ENCODE results near the gene FAM20C.

The FAM20C gene

DNA sequence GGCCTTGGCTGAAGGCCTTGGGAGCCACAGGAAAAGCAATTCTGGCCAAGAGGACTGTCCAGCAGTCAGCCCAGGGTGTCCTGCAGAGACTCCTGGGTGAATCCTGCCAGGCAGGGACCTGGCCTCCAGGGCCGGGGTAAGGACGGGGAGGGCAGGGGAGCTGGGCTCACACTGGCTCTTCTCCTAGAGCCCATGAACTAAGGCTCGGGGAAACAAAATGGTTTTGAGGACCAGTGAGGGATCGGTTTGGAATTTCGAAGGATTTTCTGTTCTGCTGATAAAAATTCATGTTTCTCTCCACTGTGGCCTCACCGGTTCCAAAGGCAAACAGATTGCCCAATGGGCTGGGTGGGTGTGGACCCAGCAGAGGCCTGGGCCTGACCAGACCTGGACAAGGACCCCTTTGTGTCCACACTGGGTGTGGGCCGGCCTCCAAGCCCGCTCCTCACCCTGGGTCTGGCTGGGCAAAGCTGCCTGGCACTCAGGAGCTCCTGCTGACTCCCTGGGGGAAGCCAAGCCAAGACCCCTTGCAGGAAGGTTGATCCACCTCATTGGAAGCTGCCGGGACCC, 27.3 kb downstream of the FAM20C start:
- no peak overlapping the region for H3K27ac ChIP-seq
- DNase-seq (ENCODE audit: low read depth, low spot score): no peak

DNA sequence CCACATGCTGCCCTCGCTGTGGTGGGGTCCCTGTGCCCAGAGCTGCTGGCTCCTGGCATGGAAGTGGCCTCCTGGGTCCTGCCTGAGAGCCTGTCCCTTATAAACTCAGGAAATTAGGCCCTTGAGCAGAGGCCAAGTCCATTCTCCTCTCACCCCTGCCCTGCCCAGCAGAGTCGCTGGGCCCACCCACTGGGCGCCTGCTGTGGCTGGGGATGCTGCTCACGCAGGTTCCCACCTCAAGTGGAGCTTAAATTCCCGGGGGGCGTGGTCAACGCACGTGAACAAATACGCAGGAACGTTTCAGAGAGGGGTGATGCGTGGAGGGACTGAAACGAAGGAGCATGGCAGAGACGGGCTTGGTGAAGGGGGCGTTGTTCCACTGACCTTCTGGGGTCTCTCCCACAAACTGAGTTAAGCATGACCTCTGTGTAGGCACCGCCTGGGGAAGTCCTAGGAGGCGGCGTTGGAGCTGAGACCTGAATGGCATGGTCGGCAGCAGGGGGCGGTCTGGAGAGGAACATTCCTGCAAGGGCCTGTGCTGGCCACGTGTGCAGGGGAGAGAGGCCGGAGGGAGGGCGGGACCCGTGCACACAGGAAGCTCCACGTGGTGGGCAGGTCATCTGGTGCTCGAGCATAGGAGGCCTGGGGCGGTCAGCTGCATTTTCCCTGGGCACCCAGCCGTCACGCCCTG, 27.9 kb downstream of the FAM20C start:
- DNase-seq (ENCODE audit: low read depth, low spot score): no peak
- no peak overlapping the region for H3K27ac ChIP-seq

DNA sequence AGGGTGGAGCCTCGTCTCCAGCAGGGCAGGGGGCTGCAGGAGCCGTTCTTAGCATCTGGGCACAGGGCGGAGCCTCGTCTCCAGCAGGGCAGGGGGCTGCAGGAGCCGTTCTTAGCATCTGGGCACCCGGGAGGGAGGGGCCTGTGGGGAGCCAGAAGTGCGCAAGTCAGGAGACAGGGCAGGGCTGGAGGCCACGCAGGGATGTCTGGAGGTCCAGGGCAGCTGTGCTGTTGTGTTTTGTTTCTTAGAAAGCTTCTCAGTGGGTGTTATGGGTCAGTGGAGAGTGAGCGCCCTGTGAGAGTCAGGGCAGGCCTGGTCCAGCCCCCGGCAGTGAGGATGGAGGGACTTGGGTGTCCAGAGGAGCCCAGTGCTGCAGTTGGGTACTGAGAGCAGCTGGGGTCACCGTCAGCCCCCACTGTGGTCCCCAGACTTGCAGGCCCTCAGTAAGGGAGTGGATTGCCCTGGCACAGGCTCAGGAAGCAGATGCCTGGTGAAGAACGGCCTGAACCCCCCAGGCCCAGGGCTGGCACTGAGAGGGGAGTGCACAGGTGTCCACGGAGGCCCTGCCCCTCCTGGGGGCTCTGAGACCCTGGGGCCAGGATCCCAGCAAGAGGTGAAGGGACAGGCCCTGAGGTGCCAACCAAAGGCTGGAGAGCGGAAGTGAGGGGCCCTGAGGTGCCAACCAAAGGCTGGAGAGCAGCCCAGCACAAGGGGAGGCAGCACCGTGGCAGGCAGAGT, 29.8 kb downstream of the FAM20C start:
- H3K27ac ChIP-seq: no peak overlapping the region
- DNase-seq (ENCODE audit: low read depth, low spot score): no peak

DNA sequence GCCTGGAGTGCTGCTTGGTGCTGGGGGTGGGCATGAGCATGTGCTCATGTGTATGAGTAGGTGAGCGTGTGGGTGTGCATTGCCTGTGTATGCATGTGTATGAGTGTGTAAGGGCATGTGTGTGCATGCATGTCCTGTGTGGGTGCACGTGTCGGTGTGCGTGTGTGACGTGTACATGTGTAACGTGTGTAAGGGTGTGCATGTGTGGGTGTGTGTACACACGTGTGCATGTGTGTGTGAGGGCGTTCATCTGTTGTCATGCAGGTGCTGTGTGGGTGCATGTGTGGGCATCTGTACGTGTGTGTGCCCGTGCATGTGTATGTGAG, 30.3 kb downstream of the FAM20C start:
- no peak overlapping the region for H3K27ac ChIP-seq
- DNase-seq (ENCODE audit: low read depth, low spot score): no peak

- H3K27ac ChIP-seq: no peak overlapping the region
- DNase-seq (ENCODE audit: low read depth, low spot score): no peak
Measured at GRCh38 chr7:223118-223800, 30.9 kb downstream of the FAM20C start.

GRCh38 chr7:223861-224260, 31.5 kb downstream of the FAM20C start:
- no peak overlapping the region for H3K27ac ChIP-seq
- DNase-seq (ENCODE audit: low read depth, low spot score): no peak

DNA sequence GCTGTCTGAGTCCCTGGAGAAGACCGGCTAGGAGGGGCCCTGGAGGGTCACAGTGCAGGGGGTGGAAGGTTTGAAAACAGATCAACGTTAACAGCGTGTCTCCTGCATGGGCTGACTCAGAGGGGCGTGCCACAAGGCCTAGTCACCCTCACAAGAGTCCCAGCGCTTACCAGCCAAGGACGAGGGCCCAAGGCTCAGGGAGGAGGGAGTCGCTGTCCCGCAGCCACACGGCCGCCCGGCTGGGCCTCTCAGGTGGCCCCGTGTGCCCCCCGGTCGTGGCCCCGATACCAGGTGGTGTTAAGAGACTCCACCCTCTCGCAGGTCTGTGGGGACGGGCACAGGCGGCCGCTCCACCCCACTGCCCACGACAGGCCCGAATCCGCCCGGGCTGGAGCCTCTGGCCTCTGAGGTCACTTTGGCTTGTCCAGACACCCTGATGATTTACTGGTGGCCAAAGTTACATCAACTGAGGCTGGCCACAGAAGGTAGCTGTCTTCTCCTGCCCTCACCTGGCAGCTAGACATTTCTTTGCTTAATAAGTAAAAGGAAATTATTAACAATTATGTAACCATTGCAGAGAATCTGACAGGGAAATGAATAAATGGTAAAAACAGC, 34.0 kb downstream of the FAM20C start:
- no peak for DNase-seq (ENCODE audit: low read depth, low spot score)
- H3K27ac ChIP-seq: no peak overlapping the region

- no peak overlapping the region for H3K27ac ChIP-seq
- no peak for DNase-seq (ENCODE audit: low read depth, low spot score)
Measured at GRCh38 chr7:227926-228325, 35.6 kb downstream of the FAM20C start.

- DNase-seq (ENCODE audit: low read depth, low spot score): no peak
- H3K27ac ChIP-seq: no peak overlapping the region
Measured at GRCh38 chr7:228610-229009, 36.2 kb downstream of the FAM20C start.

- H3K27ac ChIP-seq: no peak overlapping the region
- DNase-seq (ENCODE audit: low read depth, low spot score): no peak
Measured at GRCh38 chr7:229184-229964, 37.0 kb downstream of the FAM20C start.

DNA sequence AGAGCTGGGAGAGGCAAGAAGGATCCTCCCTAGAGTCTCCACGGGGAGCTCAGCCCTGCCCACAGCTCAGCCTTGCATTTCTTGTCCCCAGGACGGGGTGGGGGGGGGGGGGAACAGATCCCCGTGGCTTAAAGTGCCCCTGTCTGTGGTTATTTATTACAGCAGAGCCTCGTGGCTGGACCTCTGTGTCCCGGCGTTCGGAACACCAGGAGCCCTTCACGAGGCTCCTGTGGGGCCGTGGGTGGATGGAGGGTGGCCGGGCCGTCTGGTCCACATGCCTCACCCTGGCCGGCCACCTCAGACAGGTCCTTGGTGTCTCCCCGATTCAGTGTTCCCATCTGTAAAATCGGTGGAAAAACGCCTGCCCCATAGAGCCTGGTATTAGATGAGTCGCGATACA, 37.9 kb downstream of the FAM20C start:
- no peak overlapping the region for H3K27ac ChIP-seq
- DNase-seq (ENCODE audit: low read depth, low spot score): no peak

DNA sequence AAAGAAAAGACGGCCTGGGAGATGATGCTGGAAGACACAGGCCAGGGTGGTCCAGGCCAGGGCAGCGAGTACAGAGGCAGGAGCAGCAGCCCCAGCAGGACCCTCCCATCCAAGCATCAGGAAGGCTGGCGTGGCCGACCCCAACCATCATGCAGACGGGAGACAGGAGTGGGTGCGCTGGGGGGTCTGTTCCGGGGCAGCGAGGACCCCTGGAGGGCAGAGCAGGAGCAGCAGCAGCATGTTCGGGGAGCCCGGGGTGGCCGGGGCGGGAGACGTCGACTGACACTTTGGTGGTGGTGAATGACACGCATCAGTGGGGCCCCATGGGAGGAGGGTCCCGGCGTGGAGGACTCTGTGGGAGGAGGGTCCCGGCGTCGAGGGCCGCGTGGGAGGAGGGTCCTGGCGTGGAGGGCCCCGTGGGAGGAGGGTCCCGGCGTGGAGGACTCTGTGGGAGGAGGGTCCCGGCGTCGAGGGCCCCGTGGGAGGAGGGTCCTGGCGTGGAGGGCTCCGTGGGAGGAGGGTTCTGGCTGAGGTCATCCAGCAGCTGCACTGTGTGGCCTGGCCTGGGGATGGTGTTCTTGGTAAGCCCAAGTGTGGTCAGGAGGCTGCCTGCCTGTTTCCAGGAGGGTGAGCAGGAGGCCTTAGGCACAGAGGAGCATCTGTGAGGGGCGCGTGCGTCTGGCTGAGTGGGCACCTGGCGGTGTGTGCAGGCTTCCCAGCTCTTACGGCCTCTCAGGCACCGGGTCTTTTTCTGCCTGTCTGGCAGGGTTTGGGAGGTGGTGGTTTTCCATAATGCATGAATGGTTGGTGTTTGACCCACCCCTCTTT, 38.9 kb downstream of the FAM20C start:
- no peak overlapping the region for H3K27ac ChIP-seq
- DNase-seq (ENCODE audit: low read depth, low spot score): no peak

DNA sequence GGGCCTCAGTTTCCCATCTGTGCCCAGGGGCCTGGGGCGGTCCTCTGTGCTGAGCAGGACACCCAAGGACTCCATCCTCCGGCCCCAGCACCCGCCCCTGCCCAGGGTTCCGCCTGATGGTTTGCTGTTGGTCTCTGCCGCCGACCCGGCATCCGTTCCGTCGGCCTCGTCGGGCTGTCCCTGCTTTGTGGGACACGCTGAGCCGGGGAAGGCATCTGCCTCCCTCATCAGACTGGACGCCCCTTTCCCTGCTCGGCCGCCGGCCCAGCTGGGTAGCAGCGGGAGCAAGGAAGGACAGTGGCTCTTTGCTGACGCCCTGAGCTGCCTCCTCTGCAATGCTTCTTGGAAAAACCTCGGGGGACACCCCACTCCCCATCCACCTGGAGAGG, 39.5 kb downstream of the FAM20C start:
- DNase-seq (ENCODE audit: low read depth, low spot score): no peak
- H3K27ac ChIP-seq: no peak overlapping the region

- no peak overlapping the region for H3K27ac ChIP-seq
- DNase-seq (ENCODE audit: low read depth, low spot score): no peak
Measured at GRCh38 chr7:232410-233248, 40.3 kb downstream of the FAM20C start.

DNA sequence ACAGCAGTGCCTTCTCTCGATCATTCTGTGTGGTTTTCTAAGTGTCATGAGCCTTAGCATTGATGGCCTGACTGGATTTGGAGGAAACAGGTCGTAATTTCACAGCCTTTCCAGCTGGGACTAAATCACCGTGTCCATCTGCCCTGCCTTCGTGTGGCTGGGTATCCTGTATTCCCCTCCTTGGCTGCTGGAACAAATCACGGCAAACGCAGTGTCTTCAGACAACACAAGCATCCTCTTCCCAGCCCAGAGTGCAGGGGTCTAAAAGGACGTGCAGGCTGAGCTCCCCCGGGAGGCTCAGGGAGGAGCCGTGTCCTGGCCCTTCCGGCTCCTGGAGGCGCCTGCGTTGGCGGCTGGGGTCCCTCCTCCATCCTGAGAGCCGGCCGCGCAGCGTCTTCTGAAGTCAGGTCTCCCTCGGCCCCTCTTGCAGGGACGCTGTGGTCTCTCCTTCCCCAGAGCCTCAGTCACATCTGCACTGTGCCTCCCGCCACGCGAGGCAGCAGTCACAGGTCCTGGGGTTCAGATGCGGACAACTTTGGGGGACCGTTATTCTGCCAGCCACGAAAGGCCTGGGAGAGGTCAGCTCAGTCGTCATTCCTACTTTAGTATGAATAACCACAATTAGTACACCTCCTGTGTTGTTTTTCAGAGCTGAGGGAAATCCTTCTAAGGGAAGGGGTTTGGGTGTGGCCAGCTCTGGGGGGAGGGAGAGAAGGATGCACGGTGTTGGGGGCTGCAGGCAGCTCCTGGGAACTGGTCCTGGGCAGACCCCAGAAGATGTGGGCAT, 41.1 kb downstream of the FAM20C start:
- DNase-seq (ENCODE audit: low read depth, low spot score): no peak
- no peak overlapping the region for H3K27ac ChIP-seq

GRCh38 chr7:234051-234707, 41.8 kb downstream of the FAM20C start:
- H3K27ac ChIP-seq: no peak overlapping the region
- DNase-seq (ENCODE audit: low read depth, low spot score): no peak

Measured in epithelial cell of prostate (primary cell).